H1 (cell line): ENCODE results near the gene MEMO1. TPM values are rescaled to one million over a fixed set of nuclear protein-coding genes. Genes with fewer than 3 reads are reported as not detected.
"Not testable (repeated sequence)": the region's sequence is repeated elsewhere in the genome, so short reads cannot be mapped to it uniquely, and the experiment has no call there.

Experiments used
- CTCF ChIA-PET: fragments of 300-600 bp; sonication (Branson Sonifier 250); formaldehyde crosslinking; loops from one replicate; lab custom pipeline; 2021; ENCODE audit not compliant: partially characterized antibody; lab: Charles Lee
- POLR2A ChIA-PET: fragments of 300-600 bp; sonication (Branson Sonifier 250); formaldehyde crosslinking; loops from one replicate; lab custom pipeline; 2021; ENCODE audit warnings: inconsistent platforms; ENCODE audit not compliant: partially characterized antibody; lab: Charles Lee
- DNase-seq, 2 experiments: peaks; one replicate each; pipeline versions ENCODE4 v3.0.0 to v3.0.0-alpha.2; 2010 to 2022; ENCODE audit warnings: low spot score in 2 of 2, low read depth in 1 of 2, mixed read lengths in 1 of 2
- FAIRE-seq: peaks from 2 replicates; lab custom pipeline; 2011; peaks lifted over from hg19 to GRCh38; lab: Jason Lieb, UNC
- H2AFZ ChIP-seq: 2 replicates; pipeline ENCODE4 v1.8.1; 2012; ENCODE audit warnings: low read length, inconsistent platforms
- H2AK5ac ChIP-seq: 2 replicates; pipeline ENCODE4 v1.6.1; 2013; ENCODE audit warnings: low read depth, low read length
- H2BK120ac ChIP-seq: replicated peaks from 2 replicates; pipeline ENCODE3; 2013; ENCODE audit warnings: low read depth, low read length, inconsistent platforms
- H2BK12ac ChIP-seq: 2 replicates; pipeline ENCODE4 v1.6.1; 2013; ENCODE audit warnings: low read depth, low read length
- H2BK15ac ChIP-seq: 2 replicates; pipeline ENCODE4 v1.6.1; 2013; ENCODE audit warnings: low read length
- H2BK20ac ChIP-seq: 2 replicates; pipeline ENCODE4 v1.6.1; 2013; ENCODE audit warnings: low read length
- H2BK5ac ChIP-seq: 2 replicates; pipeline ENCODE4 v1.6.1; 2013; ENCODE audit warnings: low read depth, low read length
- H3K14ac ChIP-seq: 2 replicates; pipeline ENCODE4 v1.6.1; 2013; ENCODE audit warnings: inconsistent platforms; ENCODE audit not compliant: insufficient read length
- H3K18ac ChIP-seq: 2 replicates; pipeline ENCODE4 v1.6.1; 2013; ENCODE audit warnings: low read length; ENCODE audit errors: extremely low read depth
- H3K23ac ChIP-seq: 2 replicates; pipeline ENCODE4 v1.6.1; 2013; ENCODE audit warnings: inconsistent platforms; ENCODE audit not compliant: insufficient read length
- H3K23me2 ChIP-seq: 2 replicates; pipeline ENCODE4 v1.6.1; 2013; ENCODE audit warnings: low read depth, low read length
- H3K27ac ChIP-seq: 2 replicates; pipeline ENCODE4 v1.6.1; 2011; ENCODE audit warnings: low read depth, low read length, inconsistent platforms
- H3K27me3 ChIP-seq, 4 experiments: replicated peaks in 1 of 4; 1 replicate in 1 of 4; 2 replicates in 3 of 4; pipeline versions ENCODE4 v1.6.1 to v1.8.1; 2011 to 2013; ENCODE audit warnings: low read length in 3 of 4, mild to moderate bottlenecking in 3 of 4, inconsistent platforms in 2 of 4, mixed read lengths in 2 of 4, moderate library complexity in 1 of 4; ENCODE audit not compliant: control insufficient read depth in 3 of 4, insufficient read depth in 3 of 4; ENCODE audit errors: extremely low read depth in 1 of 4
- H3K36me3 ChIP-seq, 4 experiments: 2 replicates each; pipeline versions ENCODE4 v1.6.1 to v1.8.1; 2011 to 2013; ENCODE audit warnings: mild to moderate bottlenecking in 4 of 4, low read length in 3 of 4, moderate library complexity in 2 of 4, control low read depth in 1 of 4, inconsistent platforms in 1 of 4; ENCODE audit not compliant: insufficient read depth in 4 of 4, control insufficient read depth in 2 of 4
- H3K4ac ChIP-seq: replicated peaks from 2 replicates; pipeline ENCODE3; 2013; ENCODE audit warnings: low read length, low read depth, mixed read lengths, inconsistent platforms; ENCODE audit not compliant: insufficient read length
- H3K4me1 ChIP-seq, 4 experiments: replicated peaks in 1 of 4; 1 replicate in 1 of 4; 2 replicates in 3 of 4; pipeline versions ENCODE4 v1.6.1 to v1.8.1; 2011 to 2013; ENCODE audit warnings: low read length in 3 of 4, inconsistent platforms in 2 of 4, mixed read lengths in 1 of 4; ENCODE audit not compliant: insufficient read depth in 4 of 4, control insufficient read depth in 3 of 4
- H3K4me2 ChIP-seq, 2 experiments: 2 replicates each; pipeline versions ENCODE4 v1.6.1 to v1.8.1; 2011 to 2013; ENCODE audit warnings: low read depth in 2 of 2, low read length in 2 of 2, control low read depth in 1 of 2, inconsistent platforms in 1 of 2, mild to moderate bottlenecking in 1 of 2; ENCODE audit not compliant: insufficient read depth in 1 of 2
- H3K4me3 ChIP-seq, 4 experiments: fragments of 200-600, 300-600 bp in 1 of 4; sonication (generic), shearing (Covaris generic), sonication (Bioruptor Twin) in 1 of 4; 2 replicates each; pipeline versions ENCODE4 v1.5.1 to v1.8.1; 2011 to 2016; ENCODE audit warnings: low read length in 4 of 4, low read depth in 3 of 4, control low read depth in 2 of 4, inconsistent platforms in 2 of 4, mild to moderate bottlenecking in 2 of 4, mixed read lengths in 1 of 4, moderate library complexity in 1 of 4; ENCODE audit not compliant: insufficient read depth in 2 of 4; ENCODE audit errors: extremely low read depth in 1 of 4
- H3K56ac ChIP-seq: replicated peaks from 2 replicates; pipeline ENCODE3; 2013; ENCODE audit warnings: low read depth, mild to moderate bottlenecking, mixed read lengths, low read length, inconsistent platforms; ENCODE audit not compliant: insufficient read length
- H3K79me1 ChIP-seq: 2 replicates; pipeline ENCODE4 v1.6.1; 2013; ENCODE audit warnings: low read depth, low read length, control low read depth
- H3K79me2 ChIP-seq, 2 experiments: 2 replicates each; pipeline versions ENCODE4 v1.6.1 to v1.8.1; 2012 to 2013; ENCODE audit warnings: low read length in 2 of 2, mild to moderate bottlenecking in 2 of 2, inconsistent platforms in 1 of 2; ENCODE audit not compliant: insufficient read depth in 2 of 2, control insufficient read depth in 1 of 2
- H3K9ac ChIP-seq, 4 experiments: replicated peaks in 1 of 4; 1 replicate in 1 of 4; 2 replicates in 3 of 4; pipeline versions ENCODE4 v1.6.1 to v1.8.1; 2011 to 2013; ENCODE audit warnings: low read depth in 3 of 4, low read length in 3 of 4, control low read depth in 2 of 4, mild to moderate bottlenecking in 2 of 4, moderate library complexity in 2 of 4, inconsistent platforms in 1 of 4; ENCODE audit errors: extremely low read depth in 1 of 4
- H3K9me3 ChIP-seq, 2 experiments: 2 replicates each; pipeline versions ENCODE4 v1.6.1 to v1.8.1; 2012 to 2013; ENCODE audit warnings: mild to moderate bottlenecking in 2 of 2, moderate library complexity in 2 of 2, control low read depth in 1 of 2, inconsistent platforms in 1 of 2, low read depth in 1 of 2, low read length in 1 of 2, mixed read lengths in 1 of 2; ENCODE audit not compliant: insufficient read depth in 2 of 2
- H4K20me1 ChIP-seq, 2 experiments: replicated peaks in 1 of 2; 2 replicates each; pipeline versions ENCODE3 to v1.8.1; 2011 to 2013; ENCODE audit warnings: inconsistent platforms in 2 of 2, low read length in 2 of 2, mild to moderate bottlenecking in 1 of 2; ENCODE audit not compliant: insufficient read depth in 2 of 2, control insufficient read depth in 1 of 2
- H4K5ac ChIP-seq: 2 replicates; pipeline ENCODE4 v1.6.1; 2013; ENCODE audit warnings: low read length, low read depth, mixed read lengths, inconsistent platforms; ENCODE audit not compliant: insufficient read length
- H4K8ac ChIP-seq: 2 replicates; pipeline ENCODE4 v1.8.0; 2013; ENCODE audit warnings: mild to moderate bottlenecking, moderate library complexity, low read length, inconsistent platforms; ENCODE audit not compliant: insufficient read depth; ENCODE audit errors: extremely low read depth
- H4K91ac ChIP-seq: replicated peaks from 2 replicates; pipeline ENCODE3; 2013; ENCODE audit warnings: low read length, mixed read lengths, inconsistent platforms; ENCODE audit not compliant: insufficient read length
- EP300 ChIP-seq, 2 experiments: IDR thresholded peaks; 1 replicate in 1 of 2; 2 replicates in 1 of 2; pipeline ENCODE4 v1.6.1; 2011 to 2012; ENCODE audit warnings: low read depth in 2 of 2, low read length in 2 of 2, mild to moderate bottlenecking in 2 of 2, borderline replicate concordance in 1 of 2, inconsistent platforms in 1 of 2, moderate library complexity in 1 of 2
- RNF2 ChIP-seq: fragments of 200-900, 300-1000 bp; sonication (generic); IDR thresholded peaks from 2 replicates; pipeline ENCODE4 v1.7.1; 2016; ENCODE audit warnings: borderline replicate concordance, low read depth, mild to moderate bottlenecking, antibody characterized with exemption, low read length; ENCODE audit not compliant: poor library complexity, severe bottlenecking; ENCODE audit errors: missing control alignments
- WGBS, 2 experiments: shearing (Covaris generic) in 1 of 2; methylation state at CpG; one replicate each; pipeline versions ENCODE4 v1.1.6 to v1.1.7; 2013 to 2015; ENCODE audit warnings: low lambda C conversion rate in 2 of 2, mixed read lengths in 2 of 2, inconsistent platforms in 1 of 2, low coverage in 1 of 2, missing lambda C conversion rate in 1 of 2; ENCODE audit not compliant: insufficient replicate concordance in 2 of 2, insufficient coverage in 1 of 2, insufficient read length in 1 of 2; ENCODE audit errors: extremely low coverage in 1 of 2, missing lambda C conversion rate in 1 of 2; 5-methylcytosine and 5-hydroxymethylcytosine counted together
- polyA plus RNA-seq, 7 experiments: library from polyadenylated mRNA; depleted of rRNA in 3 of 7; stranded (reverse) in 5 of 7; unstranded in 2 of 7; fragments of >200 nt in 5 of 7; fragments of 200-250 nt in 2 of 7; gene quantifications; 1 replicate in 5 of 7; 2 replicates in 1 of 7; 4 replicates in 1 of 7; pipeline versions ENCODE4 v1.2.1 to v1.2.3, GENCODE V29; 2011 to 2013; ENCODE audit warnings: missing spikeins in 2 of 7, mixed read lengths in 2 of 7
- total RNA-seq: library from RNA; stranded (reverse); fragmentation: NEBNext Ultra II Directional; extraction: Animal tissue kit (Norgen Biotek cat#: 25700); gene quantifications from 2 replicates; pipeline ENCODE4 v1.2.1, GENCODE V29; 2021

MEMO1 gene
- total and polyA plus RNA-seq, 2 of the 8 experiments (the other 6 are each of a cell fraction or from before 2014, with no cell fraction given) = 26.9 to 54.7 TPM

DNA sequence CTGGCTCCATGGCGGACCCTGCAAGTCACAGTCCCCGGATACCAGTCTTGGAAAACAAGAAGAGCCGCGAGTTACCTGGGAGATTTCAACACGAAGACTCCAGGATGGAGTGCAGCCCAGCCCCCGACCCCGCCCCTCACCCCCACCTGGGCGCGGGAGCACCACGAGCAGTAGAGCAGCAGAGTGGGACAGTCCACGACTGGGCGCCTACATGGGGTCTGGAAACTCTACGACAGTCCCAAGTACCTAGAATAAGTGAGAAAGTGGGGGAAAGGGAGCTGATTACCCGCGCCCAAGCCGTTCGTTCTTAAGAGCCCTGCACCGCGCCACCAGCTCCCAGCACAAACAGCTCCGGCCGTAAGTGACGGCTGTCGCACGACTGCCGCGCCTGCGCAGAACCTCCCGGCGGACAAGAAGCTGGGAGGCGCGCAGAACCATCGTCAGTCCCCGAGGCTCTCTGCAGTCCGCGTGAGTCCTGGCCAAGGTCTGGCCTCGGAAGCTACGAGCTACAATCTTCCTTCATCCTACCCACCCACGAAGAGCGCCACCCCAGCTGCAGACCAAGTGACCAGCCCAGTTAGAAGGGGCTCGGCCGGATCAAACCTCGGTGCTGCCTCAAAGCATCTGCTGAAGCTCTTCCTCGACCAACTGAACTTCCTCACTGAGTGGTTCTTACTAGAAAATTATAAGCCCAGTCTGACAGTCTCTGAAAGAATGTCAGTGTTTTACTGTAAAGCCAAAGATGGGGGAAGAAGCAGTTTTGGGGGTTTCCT is 28.8 kb upstream of the MEMO1 start, which contains the start of gene DPY30 (continued):
- TF ChIP-seq EP300 (IDR thresholded peaks at IDR 0.05; ENCODE audit: borderline replicate concordance in 1 of 2, low read depth in 2 of 2, low read length in 2 of 2) (no peak), RNF2 (no peak)

DNA sequence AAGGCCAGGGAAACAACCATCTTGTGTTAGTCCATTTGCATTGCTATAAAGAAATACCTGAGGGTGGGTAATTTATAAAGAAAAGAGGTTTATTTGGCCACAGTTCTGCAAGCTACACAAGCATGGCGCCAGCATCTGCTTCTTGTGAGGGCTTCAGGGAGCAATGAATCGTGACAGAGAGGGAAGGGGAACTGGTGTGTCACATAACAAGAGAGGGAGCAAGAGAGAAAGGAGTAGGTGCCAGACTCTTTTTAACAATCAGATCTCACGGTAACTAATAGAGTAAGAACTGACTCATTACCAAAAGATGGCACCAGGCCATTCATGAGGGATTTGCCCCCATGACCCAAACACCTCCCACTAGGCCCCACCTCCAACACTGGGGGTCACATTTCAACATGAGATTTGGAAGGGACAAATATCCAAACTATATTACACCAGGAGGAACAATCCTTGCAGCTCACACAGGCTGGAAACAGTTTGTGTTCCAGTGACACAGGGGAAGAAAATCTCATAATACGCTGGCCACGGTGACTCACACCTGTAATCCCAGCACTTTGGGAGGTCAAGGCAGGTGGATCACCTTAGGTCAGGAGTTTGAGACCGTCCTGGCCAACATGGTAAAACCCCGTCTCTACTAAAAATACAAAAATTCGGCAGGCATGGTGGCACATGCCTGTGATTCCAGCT is 23.5 kb upstream of the MEMO1 start:
- not testable (repeated sequence) for H3K18ac ChIP-seq, H4K8ac ChIP-seq, H2BK120ac ChIP-seq, H2BK20ac ChIP-seq, H2AFZ ChIP-seq, H4K5ac ChIP-seq, H3K23ac ChIP-seq, H3K4me3 ChIP-seq, H2AK5ac ChIP-seq, H3K9ac ChIP-seq, H3K56ac ChIP-seq, H3K4ac ChIP-seq, H4K91ac ChIP-seq, H3K79me1 ChIP-seq, H2BK12ac ChIP-seq, H2BK15ac ChIP-seq, H4K20me1 ChIP-seq, H3K23me2 ChIP-seq, H3K27me3 ChIP-seq, H2BK5ac ChIP-seq, FAIRE-seq, H3K4me1 ChIP-seq, H3K27ac ChIP-seq, DNase-seq, H3K9me3 ChIP-seq, H3K14ac ChIP-seq, H3K4me2 ChIP-seq
- WGBS, 2 experiments = 95% methylated on average over 8 of the region's 8 CpGs; no CpG with 5 or more reads in 1 of the 2 experiments
- peaks cover 0 to 41% (median 1%) of the 10 kb centered on the region in 4 experiments; a peak in 5 of 8 replicates for H3K36me3 ChIP-seq
- CTCF ChIA-PET = interaction anchor here (0.9 kb wide), 1 partner anchor 108 kb away, joined by 3 read pairs; no protein-coding TSS in a partner anchor
- POLR2A ChIA-PET = interaction anchor here (1.0 to 3.1 kb wide), 5 partner anchors 8 to 131 kb away, joined by 3 to 15 read pairs (median 3); partner anchors contain the start of genes SLC30A6 and SPAST
- peaks cover 3 to 68% of the 10 kb centered on the region in 2 experiments; a peak in 3 of 4 replicates for H3K79me2 ChIP-seq
